DND-41 (cell line): ENCODE data around the gene ABHD17C.

Experiments used
- EZH2 ChIP-seq: IDR thresholded peaks from 3 replicates; pipeline ENCODE4 v1.6.1; 2012; ENCODE audit warnings: borderline replicate concordance, low read depth, mild to moderate bottlenecking, moderate library complexity, low read length, inconsistent platforms; ENCODE audit not compliant: severe bottlenecking
- TF ChIP-seq, protein P1 (sequence below): IDR thresholded peaks from 2 replicates; pipeline ENCODE4 v1.5.1; 2012; ENCODE audit warnings: borderline replicate concordance, low read length, moderate library complexity, mild to moderate bottlenecking; ENCODE audit not compliant: poor library complexity, severe bottlenecking; ENCODE audit errors: extremely low read depth

DNA sequence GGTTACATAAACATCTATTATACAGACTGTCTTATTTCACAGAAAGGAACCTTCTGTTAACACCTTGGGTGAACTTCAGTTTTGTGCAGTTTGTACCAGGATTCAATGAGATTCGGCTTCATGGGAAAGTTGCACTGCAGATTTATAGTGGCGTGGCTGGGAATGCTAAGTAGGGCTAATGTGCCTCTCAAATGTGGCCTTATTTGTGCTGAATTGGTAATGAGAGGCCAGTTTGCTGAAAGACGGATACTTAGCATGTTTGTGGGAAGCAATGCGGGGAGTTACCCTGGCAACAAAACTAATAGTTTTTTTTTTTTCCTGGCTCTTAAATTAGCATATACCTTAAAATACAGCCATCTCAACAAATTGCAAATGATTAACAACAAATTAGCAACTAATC, 55.5 kb downstream of the ABHD17C start:
- TF ChIP-seq, protein P1, sequence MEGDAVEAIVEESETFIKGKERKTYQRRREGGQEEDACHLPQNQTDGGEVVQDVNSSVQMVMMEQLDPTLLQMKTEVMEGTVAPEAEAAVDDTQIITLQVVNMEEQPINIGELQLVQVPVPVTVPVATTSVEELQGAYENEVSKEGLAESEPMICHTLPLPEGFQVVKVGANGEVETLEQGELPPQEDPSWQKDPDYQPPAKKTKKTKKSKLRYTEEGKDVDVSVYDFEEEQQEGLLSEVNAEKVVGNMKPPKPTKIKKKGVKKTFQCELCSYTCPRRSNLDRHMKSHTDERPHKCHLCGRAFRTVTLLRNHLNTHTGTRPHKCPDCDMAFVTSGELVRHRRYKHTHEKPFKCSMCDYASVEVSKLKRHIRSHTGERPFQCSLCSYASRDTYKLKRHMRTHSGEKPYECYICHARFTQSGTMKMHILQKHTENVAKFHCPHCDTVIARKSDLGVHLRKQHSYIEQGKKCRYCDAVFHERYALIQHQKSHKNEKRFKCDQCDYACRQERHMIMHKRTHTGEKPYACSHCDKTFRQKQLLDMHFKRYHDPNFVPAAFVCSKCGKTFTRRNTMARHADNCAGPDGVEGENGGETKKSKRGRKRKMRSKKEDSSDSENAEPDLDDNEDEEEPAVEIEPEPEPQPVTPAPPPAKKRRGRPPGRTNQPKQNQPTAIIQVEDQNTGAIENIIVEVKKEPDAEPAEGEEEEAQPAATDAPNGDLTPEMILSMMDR: no peak
- TF ChIP-seq EZH2: no peak
